GM12801 (cell line): ENCODE measurements around the gene RSBN1.

Experiments
- CTCF ChIP-seq: IDR thresholded peaks from one replicate; pipeline ENCODE4 v1.5.1; 2011; ENCODE audit warnings: control low read depth; ENCODE audit not compliant: insufficient read length; ENCODE audit errors: extremely low read depth

The RSBN1 gene

GRCh38 chr1:113777561-113777960, 34.7 kb downstream of the RSBN1 start:
- no peak for TF ChIP-seq CTCF

GRCh38 chr1:113770031-113770430, 42.2 kb downstream of the RSBN1 start:
- no peak for TF ChIP-seq CTCF

- TF ChIP-seq CTCF: no peak
Observed at GRCh38 chr1:113769601-113769970, 42.7 kb downstream of the RSBN1 start.

- TF ChIP-seq CTCF: no peak
Observed at GRCh38 chr1:113768916-113769600, 43.2 kb downstream of the RSBN1 start.

- TF ChIP-seq CTCF: no peak
Observed at GRCh38 chr1:113765306-113766230, 46.7 kb downstream of the RSBN1 start.

- TF ChIP-seq CTCF: no peak
Observed at GRCh38 chr1:113763661-113764060, 48.6 kb downstream of the RSBN1 start.

GRCh38 chr1:113761937-113762336, 50.3 kb downstream of the RSBN1 start:
- TF ChIP-seq CTCF: no peak
